Measurements from ENCODE around the gene MRPL37. TPM values are rescaled to one million over a fixed set of nuclear protein-coding genes. Genes with fewer than 3 reads are reported as not detected.

Gene MRPL37
- total RNA-seq, 1 experiment from 2014 or later, result 180 TPM

- Histone ChIP-seq H3K4me3 (no peak overlapping the region), H3K4me1 (replicated peaks; ENCODE audit: insufficient read depth) (no peaks in the 10 kb centered on the region), H3K9me2 (ENCODE audit: insufficient read depth) (no peaks in the 10 kb centered on the region), H3K4me2 (no peak overlapping the region), H3K79me2 (ENCODE audit: low read depth) (no peaks in the 10 kb centered on the region), H2AFZ (no peak overlapping the region), H4K20me1 (ENCODE audit: insufficient read depth) (no peaks in the 10 kb centered on the region), H3K9me3 (ENCODE audit: insufficient read depth, low read depth) (no peaks in the 10 kb centered on the region), H3K27me3 (ENCODE audit: insufficient read depth, low read depth) (no peaks in the 10 kb centered on the region), H3K27ac (no peak overlapping the region), H3F3A (ENCODE audit: insufficient read depth, low read depth) (no peaks in the 10 kb centered on the region), H3K36me3 (ENCODE audit: low read depth) (no peaks in the 10 kb centered on the region)
- CTCF ChIA-PET, result interaction anchor here (0.6 kb wide), 1 partner anchor 186 kb away, joined by 3 read pairs; the partner anchor contains the start of gene SSBP3
- POLR2A ChIA-PET (ENCODE audit: unreplicated experiment), result no interaction called here
- DNase-seq, result no peak
- intact Hi-C loops (cut with micrococcal nuclease; ENCODE audit: unreplicated experiment), result no loop called here
- TF ChIP-seq, protein P1, sequence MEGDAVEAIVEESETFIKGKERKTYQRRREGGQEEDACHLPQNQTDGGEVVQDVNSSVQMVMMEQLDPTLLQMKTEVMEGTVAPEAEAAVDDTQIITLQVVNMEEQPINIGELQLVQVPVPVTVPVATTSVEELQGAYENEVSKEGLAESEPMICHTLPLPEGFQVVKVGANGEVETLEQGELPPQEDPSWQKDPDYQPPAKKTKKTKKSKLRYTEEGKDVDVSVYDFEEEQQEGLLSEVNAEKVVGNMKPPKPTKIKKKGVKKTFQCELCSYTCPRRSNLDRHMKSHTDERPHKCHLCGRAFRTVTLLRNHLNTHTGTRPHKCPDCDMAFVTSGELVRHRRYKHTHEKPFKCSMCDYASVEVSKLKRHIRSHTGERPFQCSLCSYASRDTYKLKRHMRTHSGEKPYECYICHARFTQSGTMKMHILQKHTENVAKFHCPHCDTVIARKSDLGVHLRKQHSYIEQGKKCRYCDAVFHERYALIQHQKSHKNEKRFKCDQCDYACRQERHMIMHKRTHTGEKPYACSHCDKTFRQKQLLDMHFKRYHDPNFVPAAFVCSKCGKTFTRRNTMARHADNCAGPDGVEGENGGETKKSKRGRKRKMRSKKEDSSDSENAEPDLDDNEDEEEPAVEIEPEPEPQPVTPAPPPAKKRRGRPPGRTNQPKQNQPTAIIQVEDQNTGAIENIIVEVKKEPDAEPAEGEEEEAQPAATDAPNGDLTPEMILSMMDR (conservative IDR thresholded peaks at IDR 0.05), result no peak
- TF ChIP-seq EZH2 (IDR thresholded peaks at IDR 0.05; ENCODE audit: low read depth), result no peak
- BruUV-seq (replicated peaks), result no TSS peak
Observed at GRCh38 chr1:54220004-54220811, 20.2 kb downstream of the MRPL37 start.

DNA sequence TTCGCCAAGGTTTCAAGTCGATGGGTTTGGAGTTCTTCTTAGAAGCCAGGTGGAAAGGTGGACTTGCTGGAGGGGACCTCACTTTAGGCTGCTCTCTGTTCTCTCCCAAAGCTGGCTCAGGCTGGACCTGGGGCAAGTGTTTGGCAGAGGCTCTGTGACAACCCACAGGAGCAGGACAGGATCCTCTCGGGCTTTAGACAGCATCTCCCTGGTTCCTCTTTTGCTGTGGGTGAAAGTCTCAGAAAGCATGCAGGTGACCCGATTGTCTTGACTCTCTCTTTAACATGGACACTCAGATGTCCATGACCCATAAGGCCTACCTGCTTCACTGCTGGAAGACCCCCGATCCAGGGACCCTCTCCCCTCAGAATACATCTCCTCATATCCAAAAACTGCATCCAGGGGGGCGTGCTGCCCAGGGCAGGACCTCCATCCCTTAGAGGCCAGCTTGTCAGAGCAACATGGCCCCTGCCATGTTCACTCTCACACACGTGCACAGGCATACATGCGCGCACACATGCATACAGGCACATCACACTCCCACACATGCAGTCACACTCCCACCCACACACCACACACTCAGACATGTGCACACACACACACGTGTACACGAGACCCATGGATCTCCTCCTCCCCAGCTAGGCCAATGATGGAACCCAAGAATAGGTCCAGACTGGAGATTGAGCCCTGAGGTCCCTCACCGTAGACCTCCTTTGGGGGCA lies 21.3 kb downstream of the MRPL37 start:
- BruUV-seq (replicated peaks), result no TSS peak
- H4K20me1 ChIP-seq (ENCODE audit: insufficient read depth), result no peaks in the 10 kb centered on the region
- H3K36me3 ChIP-seq (ENCODE audit: low read depth), result no peaks in the 10 kb centered on the region
- H3K27ac ChIP-seq, result no peak overlapping the region
- no peaks in the 10 kb centered on the region for H3K9me3 ChIP-seq (ENCODE audit: insufficient read depth, low read depth)
- peak in 1 of 2 experiments; percentile 11 for DNase-seq
- H3K4me2 ChIP-seq, result no peak overlapping the region
- no peak overlapping the region for H3K4me3 ChIP-seq
- no peaks in the 10 kb centered on the region for H3K27me3 ChIP-seq (ENCODE audit: insufficient read depth, low read depth)
- no peak overlapping the region for H2AFZ ChIP-seq
- ChIA-PET CTCF (no interaction called here), POLR2A (ENCODE audit: unreplicated experiment) (no interaction called here)
- H3K4me1 ChIP-seq (replicated peaks; ENCODE audit: insufficient read depth), result no peaks in the 10 kb centered on the region
- no peak for TF ChIP-seq EZH2 (IDR thresholded peaks at IDR 0.05; ENCODE audit: low read depth)
- TF ChIP-seq, protein P1 (conservative IDR thresholded peaks at IDR 0.05), result no peak
- no peaks in the 10 kb centered on the region for H3K79me2 ChIP-seq (ENCODE audit: low read depth)
- no peaks in the 10 kb centered on the region for H3K9me2 ChIP-seq (ENCODE audit: insufficient read depth)
- no peaks in the 10 kb centered on the region for H3F3A ChIP-seq (ENCODE audit: insufficient read depth, low read depth)
- intact Hi-C loops (cut with micrococcal nuclease; ENCODE audit: unreplicated experiment), result no loop called here

DNA sequence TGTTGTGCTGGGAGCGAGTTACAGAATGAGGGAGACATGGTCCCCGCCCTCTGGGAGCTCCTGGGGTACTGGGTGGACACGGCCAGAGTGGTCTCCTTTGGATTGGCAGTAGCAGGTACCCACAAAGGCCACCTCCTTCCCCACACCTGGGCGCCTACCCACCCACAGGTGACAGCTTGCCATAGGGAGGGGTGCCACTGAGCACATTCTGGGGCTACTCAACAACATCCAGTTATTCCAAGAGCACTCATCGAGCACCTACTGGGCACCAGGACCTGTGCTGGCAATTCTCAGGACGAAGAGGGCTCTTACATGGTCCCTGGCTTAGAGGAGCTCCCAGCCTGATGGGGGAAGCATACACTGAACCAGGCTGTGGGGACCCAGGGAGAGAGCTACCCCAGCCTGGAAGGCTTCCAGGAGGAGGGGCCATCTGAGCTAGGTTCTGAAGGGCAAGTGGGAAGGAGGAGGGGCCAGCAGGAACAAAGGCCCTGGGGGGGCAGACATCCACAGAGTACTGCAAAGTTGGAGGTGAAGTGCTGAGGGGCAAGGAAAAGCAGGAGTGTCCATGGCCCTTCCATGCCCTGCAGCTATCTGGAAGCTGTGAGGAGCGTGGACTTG lies 22.0 kb downstream of the MRPL37 start:
- intact Hi-C loops (cut with micrococcal nuclease; ENCODE audit: unreplicated experiment), result no loop called here
- Histone ChIP-seq H3K4me1 (replicated peaks; ENCODE audit: insufficient read depth) (0 out of 2 replicates have a peak, but pooled peaks cover under 1% of the 10 kb centered on the region), H3K36me3 (ENCODE audit: low read depth) (no peaks in the 10 kb centered on the region), H3K9me3 (ENCODE audit: insufficient read depth, low read depth) (no peaks in the 10 kb centered on the region), H3K27ac (no peak overlapping the region), H3K27me3 (ENCODE audit: insufficient read depth, low read depth) (no peaks in the 10 kb centered on the region), H4K20me1 (ENCODE audit: insufficient read depth) (no peaks in the 10 kb centered on the region), H2AFZ (no peak overlapping the region), H3K4me2 (no peak overlapping the region), H3K79me2 (ENCODE audit: low read depth) (no peaks in the 10 kb centered on the region), H3F3A (ENCODE audit: insufficient read depth, low read depth) (no peaks in the 10 kb centered on the region), H3K9me2 (ENCODE audit: insufficient read depth) (no peaks in the 10 kb centered on the region), H3K4me3 (no peak overlapping the region)
- no TSS peak for BruUV-seq (replicated peaks)
- no peak for TF ChIP-seq EZH2 (IDR thresholded peaks at IDR 0.05; ENCODE audit: low read depth)
- TF ChIP-seq, protein P1 (conservative IDR thresholded peaks at IDR 0.05), result no peak
- ChIA-PET CTCF (no interaction called here), POLR2A (ENCODE audit: unreplicated experiment) (no interaction called here)
- no peak for DNase-seq
